ENCODE results near the gene ATP5PO.
"Not testable (repeated sequence)": the region's sequence is repeated elsewhere in the genome, so short reads cannot be mapped to it uniquely, and the experiment has no call there.

Gene ATP5PO

DNA sequence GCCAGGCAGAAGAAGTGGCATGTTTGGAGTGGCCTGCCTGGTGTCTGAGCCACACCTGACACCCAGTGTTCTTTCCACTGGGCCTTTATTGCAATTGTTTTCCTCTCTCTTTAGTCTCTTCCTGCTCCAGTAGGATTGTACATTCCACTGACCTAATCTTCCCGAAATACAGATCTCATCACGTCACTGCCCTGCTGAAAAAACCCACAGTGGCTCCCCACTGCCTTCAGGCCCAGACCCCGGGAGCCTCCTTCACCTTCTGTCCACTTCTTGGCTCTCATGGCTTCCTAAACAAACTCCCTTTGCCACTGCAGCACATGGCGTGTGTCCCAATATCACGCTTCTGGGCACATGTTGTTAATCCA, 25.3 kb upstream of the ATP5PO start:
- DNase-seq (ENCODE audit: low read depth in 2 of 2): no peak

DNA sequence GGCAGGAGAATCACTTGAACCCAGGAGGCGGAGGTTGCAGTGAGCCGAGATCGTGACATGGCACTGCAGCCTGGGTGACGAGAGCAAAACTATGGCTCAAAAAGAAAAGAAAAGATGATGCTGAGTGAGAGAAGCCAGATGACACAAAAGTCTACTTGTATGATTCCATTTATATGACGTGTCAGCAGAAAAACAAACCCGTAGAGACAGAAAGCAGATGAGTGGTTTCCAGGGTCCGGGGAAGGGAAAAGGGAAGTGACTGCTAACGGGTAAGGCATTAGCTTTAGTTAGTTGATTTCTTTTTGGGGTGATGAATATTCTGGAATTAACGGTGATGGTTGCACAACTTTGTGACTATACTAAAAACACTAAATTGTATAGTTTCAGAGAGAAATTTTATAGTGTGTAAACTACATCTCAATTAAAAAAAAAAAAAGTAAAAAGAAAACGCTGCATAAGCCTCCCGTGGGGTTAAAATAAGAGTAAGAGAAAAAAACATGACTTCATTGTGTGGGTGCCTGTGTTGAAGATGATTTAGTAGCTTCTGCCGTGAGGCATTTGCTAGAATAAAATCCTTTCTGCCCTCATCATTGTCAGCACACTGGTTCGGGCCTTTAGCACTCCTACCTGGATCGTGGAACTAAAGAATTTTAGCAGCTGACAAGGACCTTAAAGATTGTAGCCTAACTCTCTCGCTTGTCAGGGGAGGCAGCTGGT, 24.7 kb upstream of the ATP5PO start:
- no peak for DNase-seq (ENCODE audit: low read depth in 2 of 2)

DNA sequence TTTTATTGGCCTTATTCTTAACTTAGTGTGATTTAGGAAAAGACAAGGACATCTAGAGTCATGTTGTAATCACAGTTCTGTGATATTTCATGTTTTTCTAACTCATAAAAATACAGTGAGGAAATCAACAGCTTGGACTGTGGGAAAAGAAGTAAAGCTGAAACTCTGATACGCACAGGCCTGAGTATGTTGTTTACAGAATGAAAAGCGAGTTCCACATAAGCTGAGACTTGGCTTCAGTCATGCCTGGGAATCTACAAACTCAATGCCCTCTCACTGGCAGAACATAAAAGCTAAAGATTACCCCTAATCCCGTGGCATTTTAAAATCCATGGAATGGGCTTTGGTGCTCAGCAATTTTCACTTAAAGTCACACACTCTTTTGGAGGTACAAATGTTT, 23.6 kb upstream of the ATP5PO start:
- no peak for DNase-seq (ENCODE audit: low read depth in 2 of 2)

DNA sequence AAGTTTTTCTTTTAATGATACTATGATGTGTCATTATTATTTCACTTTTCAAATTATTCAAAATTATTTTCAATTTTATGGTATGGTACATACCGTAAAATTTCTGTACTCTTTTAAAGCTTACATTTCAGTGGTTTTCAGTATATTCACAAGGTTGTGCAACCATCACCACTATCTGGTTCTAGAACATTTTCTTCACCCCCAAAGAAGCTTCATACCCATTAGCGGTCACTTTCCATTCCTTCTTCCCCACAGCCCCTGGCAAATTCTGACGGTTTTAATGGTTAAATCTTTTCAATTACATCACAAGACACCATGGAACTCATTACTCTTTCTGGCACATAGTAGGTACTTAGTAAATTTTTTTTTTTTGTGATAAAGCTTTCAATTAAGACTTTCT, 22.8 kb upstream of the ATP5PO start:
- DNase-seq (ENCODE audit: low read depth in 2 of 2): no peak

DNA sequence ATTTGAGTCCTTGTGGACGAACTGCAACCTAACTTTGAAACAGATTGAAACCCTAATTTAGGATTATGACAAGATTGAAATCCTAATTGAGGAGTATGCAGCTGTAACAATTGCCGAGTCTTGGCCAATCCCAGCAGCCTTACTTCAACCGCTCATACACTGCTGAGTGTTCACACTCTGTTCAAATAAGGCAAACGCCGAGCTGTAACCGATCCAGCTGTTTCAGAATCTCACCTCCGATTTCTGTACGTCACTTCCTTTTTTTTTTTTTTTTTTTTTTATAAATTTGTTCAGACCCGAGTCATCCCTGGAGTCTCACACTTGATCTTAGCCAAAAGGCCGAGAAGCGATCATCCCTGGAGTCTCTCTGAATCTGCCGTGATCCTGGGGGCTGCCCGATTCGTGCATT, 22.3 kb upstream of the ATP5PO start:
- DNase-seq (ENCODE audit: low read depth in 2 of 2): no peak

DNA sequence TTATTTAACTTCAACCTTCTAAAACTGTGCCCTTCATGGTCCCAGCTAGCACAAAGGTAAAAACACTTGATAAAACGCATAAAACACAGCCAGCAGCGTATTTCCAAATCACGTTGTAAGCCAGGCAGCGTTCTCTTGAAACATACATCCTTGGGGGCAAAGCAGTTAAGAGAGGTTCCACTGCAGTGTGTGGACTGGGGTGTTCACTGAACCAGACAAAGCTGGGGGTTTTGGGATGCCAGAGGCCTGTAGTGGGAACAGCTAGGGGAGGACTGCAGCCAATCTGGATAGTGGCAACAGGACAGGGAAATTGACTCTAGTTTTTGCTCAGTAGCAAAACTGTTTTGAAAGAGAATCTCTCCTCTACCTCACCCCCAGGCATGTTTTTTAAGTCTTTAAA, 21.5 kb upstream of the ATP5PO start:
- no peak for DNase-seq (ENCODE audit: low read depth in 2 of 2)

DNA sequence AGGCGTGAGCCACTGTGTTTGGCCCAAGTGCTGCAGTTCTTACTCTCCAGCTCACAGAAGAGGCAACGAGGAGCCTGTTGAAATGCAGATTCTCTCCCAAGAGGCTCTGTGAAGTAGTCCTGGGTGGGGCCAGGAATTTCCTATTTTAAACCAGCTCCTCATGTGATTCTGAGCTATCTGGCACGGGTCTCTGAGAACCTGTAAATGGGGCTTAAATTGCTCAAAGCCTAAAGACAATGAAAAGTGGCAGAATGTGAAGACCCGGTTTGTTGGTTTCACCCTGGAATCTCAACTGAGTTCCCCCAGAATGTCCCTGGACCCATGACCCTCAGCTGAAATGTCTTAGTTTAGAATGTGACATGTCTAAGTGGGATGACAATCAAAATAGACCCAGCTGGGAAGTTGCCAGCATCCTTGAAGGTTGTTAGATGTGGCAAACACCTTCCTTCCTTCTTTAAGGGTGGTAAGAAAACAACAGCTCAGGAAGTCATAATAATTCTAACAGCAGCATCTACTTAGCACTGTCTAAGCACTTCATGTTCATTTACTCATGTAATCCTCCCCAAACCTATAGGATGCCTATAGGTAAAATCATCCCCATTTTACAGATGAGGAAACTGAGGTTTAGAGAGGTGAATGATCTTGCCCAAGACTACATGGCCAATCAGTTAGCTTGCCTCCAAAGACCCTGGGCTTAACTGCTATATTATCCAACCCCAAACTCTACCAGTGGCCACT, 20.9 kb upstream of the ATP5PO start:
- no peak for DNase-seq (ENCODE audit: low read depth in 2 of 2)

DNA sequence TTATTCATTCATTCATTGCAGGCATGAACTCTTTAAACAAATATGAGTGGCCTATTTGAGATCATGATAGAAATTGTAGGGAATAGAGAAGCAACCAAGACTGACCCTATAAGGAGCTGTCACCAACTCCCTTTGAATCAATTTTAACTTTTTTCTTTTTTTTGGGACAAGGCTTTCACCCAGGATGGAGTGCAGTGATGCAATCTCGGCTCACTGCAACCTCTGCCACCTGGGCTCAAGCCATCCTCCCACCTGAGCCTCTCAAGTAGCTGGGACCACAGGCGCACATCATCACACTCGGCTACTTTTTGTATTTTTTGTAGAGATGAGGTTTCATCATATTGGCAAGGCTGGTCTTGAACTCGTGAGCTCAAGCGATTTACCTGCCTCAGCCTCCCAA, 17.1 kb upstream of the ATP5PO start:
- DNase-seq (ENCODE audit: low read depth in 2 of 2): no peak

DNA sequence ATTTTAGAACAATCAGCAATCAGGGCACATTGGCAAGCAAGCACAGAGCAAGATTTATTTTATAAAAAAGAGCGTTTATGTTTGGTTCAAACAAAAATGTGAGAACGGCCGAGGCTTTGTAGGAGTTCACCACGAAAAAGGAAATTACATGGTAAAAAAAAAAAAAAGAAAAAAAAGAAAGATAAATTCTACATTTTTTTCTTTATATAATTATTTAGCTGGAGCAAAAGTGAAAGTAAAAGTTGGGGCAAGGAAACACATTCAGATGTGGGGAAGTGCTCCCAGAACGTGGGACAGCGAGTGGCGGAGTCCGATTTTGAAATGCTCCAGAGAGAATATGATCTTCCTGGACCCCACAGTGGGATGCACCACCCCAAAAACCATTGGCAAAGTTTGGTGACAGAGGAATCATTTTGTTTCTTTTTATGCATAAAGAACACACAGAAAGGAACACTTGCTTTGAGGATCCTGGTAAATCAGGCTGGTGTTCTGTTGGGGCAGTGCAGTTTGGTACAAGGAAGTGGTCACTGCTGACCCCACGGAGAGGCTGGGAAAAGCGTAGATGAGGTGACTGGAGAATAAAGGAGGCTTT, 16.3 kb upstream of the ATP5PO start:
- no peak for DNase-seq (ENCODE audit: low read depth in 2 of 2)

DNA sequence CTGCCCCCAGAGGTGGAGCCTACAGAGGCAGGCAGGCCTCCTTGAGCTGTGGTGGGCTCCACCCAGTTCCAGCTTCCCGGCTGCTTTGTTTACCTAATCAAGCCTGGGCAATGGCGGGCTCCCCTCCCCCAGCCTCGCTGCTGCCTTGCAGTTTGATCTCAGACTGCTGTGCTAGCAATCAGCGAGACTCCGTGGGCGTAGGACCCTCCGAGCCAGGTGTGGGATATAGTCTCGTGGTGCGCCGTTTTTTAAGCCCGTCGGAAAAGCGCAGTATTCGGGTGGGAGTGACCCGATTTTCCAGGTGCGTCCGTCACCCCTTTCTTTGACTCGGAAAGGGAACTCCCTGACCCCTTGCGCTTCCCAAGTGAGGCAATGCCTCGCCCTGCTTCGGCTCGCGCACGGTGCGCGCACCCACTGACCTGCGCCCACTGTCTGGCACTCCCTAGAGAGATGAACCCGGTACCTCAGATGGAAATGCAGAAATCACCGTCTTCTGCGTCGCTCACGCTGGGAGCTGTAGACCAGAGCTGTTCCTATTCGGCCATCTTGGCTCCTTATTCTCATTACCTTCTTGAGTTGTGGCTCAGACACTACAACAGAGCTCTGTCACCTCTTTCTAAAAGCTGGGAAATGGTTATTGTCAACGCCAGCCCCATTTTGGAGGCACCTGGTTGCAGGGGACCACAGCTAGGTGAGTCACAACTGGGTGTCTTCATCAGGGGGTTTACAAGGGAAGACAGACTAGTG, 15.6 kb upstream of the ATP5PO start:
- not testable (repeated sequence) for DNase-seq (ENCODE audit: low read depth in 2 of 2)

DNA sequence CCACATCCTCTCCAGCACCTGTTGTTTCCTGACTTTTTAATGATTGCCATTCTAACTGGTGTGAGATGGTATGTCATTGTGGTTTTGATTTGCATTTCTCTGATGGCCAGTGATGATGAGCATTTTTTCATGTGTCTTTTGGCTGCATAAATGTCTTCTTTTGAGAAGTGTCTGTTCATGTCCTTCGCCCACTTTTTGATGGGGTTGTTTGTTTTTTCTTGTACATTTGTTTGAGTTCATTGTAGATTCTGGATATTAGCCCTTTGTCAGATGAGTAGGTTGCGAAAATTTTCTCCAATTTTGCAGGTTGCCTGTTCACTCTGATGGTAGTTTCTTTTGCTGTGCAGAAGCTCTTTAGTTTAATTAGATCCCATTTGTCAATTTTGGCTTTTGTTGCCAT, 10.6 kb upstream of the ATP5PO start:
- DNase-seq (ENCODE audit: low read depth in 2 of 2): not testable (repeated sequence)

DNA sequence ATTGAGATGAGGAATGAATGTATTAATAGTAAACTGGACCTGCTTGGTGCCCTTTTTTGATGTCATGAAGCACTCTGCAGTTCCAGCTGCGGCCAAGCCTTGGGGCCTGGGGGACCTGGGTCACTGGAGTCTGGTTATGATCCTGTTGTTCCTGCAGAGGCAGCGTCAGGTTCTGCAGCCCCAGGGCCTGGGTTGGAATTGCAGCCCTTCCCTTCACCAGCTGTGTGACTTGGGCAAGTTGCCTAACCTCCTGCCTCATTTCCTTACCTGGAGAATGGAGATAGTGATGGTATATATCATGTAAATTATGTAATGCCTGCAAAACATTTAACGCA, 9.1 kb upstream of the ATP5PO start:
- DNase-seq (ENCODE audit: low read depth in 2 of 2): no peak

DNA sequence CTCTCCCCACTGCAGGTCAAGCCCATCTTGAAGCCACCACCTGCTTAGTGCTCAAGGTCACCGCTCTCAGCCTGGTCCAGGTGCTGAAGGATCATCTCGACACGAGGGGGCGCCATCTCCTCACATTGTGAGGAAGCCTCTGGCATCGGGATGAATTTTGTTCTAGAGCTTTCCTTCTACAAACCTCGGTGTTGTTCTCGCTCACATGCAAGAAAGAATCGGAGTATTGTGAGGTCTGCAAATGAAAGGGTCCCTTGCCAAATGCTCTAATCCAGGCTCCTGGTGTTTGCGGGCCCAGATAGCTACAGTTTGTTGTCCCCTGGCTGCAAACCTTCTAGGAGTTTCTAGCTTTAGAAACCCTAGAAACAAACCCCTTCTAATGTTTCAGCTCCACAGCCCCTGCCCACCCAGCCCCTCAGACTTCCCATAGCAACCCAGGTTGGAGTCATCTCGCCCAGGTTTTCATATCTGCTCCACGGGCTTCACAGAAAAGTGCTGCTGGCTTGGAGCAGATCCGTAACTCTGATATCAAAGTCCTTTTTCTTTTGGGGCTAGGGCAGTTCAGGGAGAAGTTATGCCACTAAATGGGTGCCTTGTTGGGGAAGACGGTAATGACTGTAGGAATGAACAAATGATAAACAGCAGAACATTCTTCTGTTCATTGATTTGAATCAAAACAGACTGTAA, 8.6 kb upstream of the ATP5PO start:
- peak; percentile 84 to 89 for DNase-seq (ENCODE audit: low read depth in 2 of 2)

DNA sequence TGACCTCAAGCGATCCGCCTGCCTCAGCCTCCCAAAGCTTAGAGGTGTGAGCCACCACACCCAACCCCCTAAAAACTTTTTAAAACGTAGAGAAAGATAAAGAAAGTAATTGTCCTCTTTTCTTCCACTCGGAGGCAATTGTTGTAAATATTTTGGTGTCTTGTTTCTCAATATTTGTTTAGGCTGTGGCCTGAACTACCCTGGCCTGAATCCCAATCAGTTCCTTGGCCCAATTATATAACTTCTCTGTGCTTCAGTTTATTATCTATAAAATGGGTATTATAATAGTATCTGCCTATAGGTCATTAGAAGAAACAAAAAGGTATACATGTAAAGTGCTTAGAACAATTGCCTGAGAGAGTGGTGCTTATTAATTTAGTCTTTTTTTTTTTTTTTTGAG, 1.8 kb upstream of the ATP5PO start:
- DNase-seq (ENCODE audit: low read depth in 2 of 2): no peak

DNA sequence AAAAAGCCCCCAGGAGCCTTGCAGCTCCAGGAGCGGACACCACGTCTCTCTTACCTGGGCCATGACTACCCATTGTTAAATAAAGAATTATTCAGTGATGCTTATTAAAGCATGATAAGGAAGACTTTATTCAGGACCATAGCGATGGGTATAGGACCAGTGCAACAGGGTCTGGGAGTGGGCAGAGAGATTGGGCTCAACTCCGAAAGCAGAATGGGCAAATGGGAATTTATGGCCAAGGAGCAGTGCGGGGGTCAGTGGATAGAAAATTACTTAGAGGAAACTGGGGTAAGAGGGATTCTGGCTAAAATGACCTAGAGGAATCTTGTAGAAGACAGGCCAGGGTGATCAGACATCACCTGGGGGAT, 580 bp upstream of the ATP5PO start:
- DNase-seq (ENCODE audit: low read depth in 2 of 2): no peak

DNA sequence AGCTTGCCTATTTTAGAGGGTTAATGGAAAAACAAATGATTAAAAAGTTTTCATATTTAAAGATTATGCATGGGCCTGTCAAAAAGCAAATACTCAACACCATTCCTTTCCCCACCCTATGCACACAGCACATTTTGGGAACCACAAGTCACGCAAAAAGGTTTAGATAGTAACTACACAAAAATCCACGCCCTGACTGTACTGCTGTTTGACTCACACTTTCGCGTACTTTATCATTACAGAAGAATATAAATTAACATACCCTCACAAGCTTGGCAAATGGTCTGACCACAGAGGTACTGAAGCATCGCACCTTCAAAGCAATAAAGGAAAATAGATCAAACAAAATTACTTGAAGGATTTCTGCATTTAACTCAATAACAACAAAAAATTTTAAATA, 1.4 kb downstream of the ATP5PO start:
- DNase-seq (ENCODE audit: low read depth in 2 of 2): no peak

DNA sequence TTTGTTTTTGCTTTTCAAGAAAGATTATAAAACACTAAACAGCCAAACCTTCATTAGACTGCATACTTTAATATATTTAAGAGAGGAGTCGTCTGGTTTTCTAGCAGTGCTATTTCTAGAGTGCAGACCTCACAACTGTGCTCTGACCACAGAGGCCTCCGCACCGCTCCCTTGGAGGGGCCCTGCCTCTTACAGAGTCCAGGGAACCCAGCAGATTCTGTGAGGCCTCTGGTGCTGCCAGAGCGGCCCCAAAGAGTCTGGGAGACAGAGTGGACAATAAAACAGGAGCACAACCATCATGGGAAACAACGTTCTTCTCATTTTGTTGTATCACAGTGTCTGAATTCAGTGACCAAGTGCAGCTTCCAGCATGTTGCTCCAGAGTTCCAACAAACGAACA, 5.8 kb downstream of the ATP5PO start:
- no peak for DNase-seq (ENCODE audit: low read depth in 2 of 2)

DNA sequence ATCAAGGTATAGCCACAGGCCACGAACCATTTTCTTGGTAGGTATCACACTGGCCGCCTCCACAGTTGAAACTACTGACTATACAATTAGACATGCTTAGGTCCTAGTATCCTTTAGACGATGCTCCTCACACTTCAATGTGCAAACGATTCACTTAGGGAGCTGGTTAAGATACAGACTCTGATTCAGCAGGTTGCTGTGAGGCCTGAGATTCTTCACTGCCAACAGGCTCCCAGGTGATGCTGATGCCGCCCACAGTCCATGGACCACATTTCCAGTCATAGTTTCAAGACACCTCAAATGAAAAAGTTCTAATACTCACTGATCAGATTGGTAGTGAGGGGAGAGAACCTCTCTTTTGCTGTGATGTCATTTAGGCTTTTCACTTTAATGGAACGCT, 6.8 kb downstream of the ATP5PO start:
- DNase-seq (ENCODE audit: low read depth in 2 of 2): no peak

DNA sequence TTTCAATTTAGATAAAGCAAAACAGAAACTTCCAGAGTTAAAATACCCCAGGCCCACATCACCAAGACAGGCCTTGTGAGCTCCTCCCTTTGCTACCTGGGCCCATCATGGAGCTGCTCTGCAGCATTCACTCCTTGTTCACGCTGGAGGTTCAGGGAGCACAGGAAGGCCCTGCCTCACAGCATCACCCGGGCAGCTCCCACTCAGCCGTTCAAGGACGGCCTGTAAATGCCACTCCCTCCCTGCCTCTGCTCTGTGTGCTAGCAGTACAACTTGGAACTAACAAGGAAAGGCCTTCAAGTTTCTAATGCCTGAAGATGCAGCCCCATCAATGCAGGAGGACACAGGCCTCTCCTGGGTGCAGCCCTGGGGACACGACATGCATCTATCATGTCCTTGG, 11.6 kb downstream of the ATP5PO start:
- no peak for DNase-seq (ENCODE audit: low read depth in 2 of 2)

DNA sequence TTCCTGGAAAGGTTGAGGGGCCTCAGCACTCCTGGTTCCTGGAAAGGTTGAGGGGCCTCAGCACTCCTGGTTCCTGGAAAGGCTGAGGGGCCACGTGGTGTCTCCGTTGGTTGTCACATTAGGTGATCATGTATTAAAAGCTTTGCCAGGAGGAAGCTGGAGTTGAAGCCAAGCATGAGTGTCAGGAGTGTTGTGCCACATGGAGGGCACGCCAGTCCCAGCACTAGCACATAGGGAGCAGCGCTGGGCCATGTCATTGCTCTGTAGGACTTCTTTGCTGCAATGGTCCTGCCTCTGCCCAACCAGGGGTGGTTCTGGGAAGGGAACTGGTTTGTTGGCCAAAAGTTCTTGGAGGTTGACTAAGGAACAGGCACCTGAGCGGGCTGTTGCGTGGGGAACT, 13.3 kb downstream of the ATP5PO start:
- DNase-seq (ENCODE audit: low read depth in 2 of 2): no peak

DNA sequence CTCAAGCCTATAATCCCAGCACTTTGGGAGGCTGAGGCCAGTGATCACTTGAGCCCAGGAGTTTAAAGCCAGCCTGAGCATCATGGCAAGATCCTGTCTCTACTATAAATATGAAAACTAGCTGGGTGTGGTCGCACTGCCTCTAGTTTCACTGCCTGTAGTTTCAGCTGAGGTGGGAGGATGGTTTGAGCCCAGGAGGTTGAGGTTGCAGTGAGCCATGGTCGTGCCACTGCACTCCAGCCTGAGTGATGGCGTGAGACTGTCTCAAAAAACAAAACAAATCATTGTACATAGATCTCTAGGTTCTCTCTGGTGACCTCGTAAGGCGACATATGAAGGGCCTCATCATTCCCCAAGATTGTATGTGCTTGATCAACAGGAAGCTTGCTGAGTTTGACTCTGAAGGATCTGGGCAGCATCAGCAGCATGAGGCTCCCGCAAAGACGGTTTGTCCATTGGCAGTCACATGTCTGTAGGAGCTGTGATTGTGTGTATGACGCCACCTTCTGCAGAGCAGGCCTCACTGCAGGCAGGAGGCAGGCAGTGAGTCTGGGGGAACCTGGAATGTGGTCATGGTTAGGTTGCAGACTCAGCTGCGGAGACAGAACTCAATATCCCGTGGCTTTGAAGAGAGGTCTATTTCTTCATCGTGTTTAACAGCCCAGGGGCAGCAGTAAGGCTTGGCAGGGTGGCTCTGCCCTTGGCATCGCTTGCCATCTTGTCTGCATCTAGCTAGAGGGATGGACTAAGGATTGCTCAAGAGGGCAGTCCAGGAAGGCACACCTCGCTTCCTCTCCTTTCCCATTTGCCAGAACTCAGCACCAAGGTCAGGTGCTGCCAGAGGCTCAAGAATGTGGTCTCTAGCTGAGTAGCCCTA, 14.0 kb downstream of the ATP5PO start:
- no peak for DNase-seq (ENCODE audit: low read depth in 2 of 2)

Measured in stimulated activated CD8-positive, alpha-beta memory T cell treated with anti-CD3 and anti-CD28 coated beads, Interleukin-2, amount 100 ng/mL, for 1 hour (primary cell).